ENCODE measurements around the gene C10orf71.

C10orf71 gene

GRCh38 chr10:49319206-49319605 lies 20.2 kb downstream of the C10orf71 start:
- 100% methylated on average over 1 of the region's 1 CpG for WGBS
- no peaks in the 10 kb centered on the region for H3K36me3 ChIP-seq (ENCODE audit: insufficient read depth, low read length)

GRCh38 chr10:49320191-49320590 lies 21.2 kb downstream of the C10orf71 start:
- H3K4me1 ChIP-seq (ENCODE audit: insufficient read depth, low read length) = no peaks in the 10 kb centered on the region
- H3K36me3 ChIP-seq (ENCODE audit: insufficient read depth, low read length) = no peaks in the 10 kb centered on the region
- no peaks in the 10 kb centered on the region for H3K9me3 ChIP-seq (ENCODE audit: insufficient read depth, low read depth, low read length)
- no peaks in the 10 kb centered on the region for H3K27me3 ChIP-seq (ENCODE audit: insufficient read depth, low read length)
- no peak overlapping the region for H3K27ac ChIP-seq (ENCODE audit: low read depth, low read length)
- 97% methylated on average over 2 of the region's 2 CpGs for whole genome bisulfite sequencing
- H3K9ac ChIP-seq (ENCODE audit: low read depth, low read length) = no peak overlapping the region
- H3K4me3 ChIP-seq (ENCODE audit: low read length) = no peak overlapping the region

More at GRCh38 chr10:49319206-49319605, 20.2 kb downstream of the C10orf71 start:
- H3K4me1 ChIP-seq (ENCODE audit: insufficient read depth, low read length) = no peaks in the 10 kb centered on the region
- no peak overlapping the region for H3K27ac ChIP-seq (ENCODE audit: low read depth, low read length)
- H3K27me3 ChIP-seq (ENCODE audit: insufficient read depth, low read length) = no peaks in the 10 kb centered on the region
- H3K4me3 ChIP-seq (ENCODE audit: low read length) = no peak overlapping the region
- H3K9ac ChIP-seq (ENCODE audit: low read depth, low read length) = no peak overlapping the region
- H3K9me3 ChIP-seq (ENCODE audit: insufficient read depth, low read depth, low read length) = no peaks in the 10 kb centered on the region

- Histone ChIP-seq H3K27me3 (ENCODE audit: insufficient read depth, low read length) (no peaks in the 10 kb centered on the region), H3K9ac (ENCODE audit: low read depth, low read length) (no peak overlapping the region)
- 79% methylated on average over 2 of the region's 3 CpGs for WGBS
Measured at GRCh38 chr10:49321021-49321420, 22.1 kb downstream of the C10orf71 start.

GRCh38 chr10:49322371-49323170 lies 23.6 kb downstream of the C10orf71 start:
- Histone ChIP-seq H3K36me3 (ENCODE audit: insufficient read depth, low read length) (no peaks in the 10 kb centered on the region), H3K27me3 (ENCODE audit: insufficient read depth, low read length) (no peaks in the 10 kb centered on the region), H3K4me1 (ENCODE audit: insufficient read depth, low read length) (no peaks in the 10 kb centered on the region), H3K9me3 (ENCODE audit: insufficient read depth, low read depth, low read length) (no peaks in the 10 kb centered on the region), H3K9ac (ENCODE audit: low read depth, low read length) (no peak overlapping the region), H3K27ac (ENCODE audit: low read depth, low read length) (no peak overlapping the region), H3K4me3 (ENCODE audit: low read length) (no peak overlapping the region)
- 94% methylated on average over 26 of the region's 26 CpGs for WGBS

More at GRCh38 chr10:49321021-49321420, 22.1 kb downstream of the C10orf71 start:
- Histone ChIP-seq H3K4me1 (ENCODE audit: insufficient read depth, low read length) (no peaks in the 10 kb centered on the region), H3K4me3 (ENCODE audit: low read length) (no peak overlapping the region), H3K36me3 (ENCODE audit: insufficient read depth, low read length) (no peaks in the 10 kb centered on the region), H3K9me3 (ENCODE audit: insufficient read depth, low read depth, low read length) (no peaks in the 10 kb centered on the region), H3K27ac (ENCODE audit: low read depth, low read length) (no peak overlapping the region)

GRCh38 chr10:49323171-49323895 lies 24.4 kb downstream of the C10orf71 start:
- no peaks in the 10 kb centered on the region for H3K36me3 ChIP-seq (ENCODE audit: insufficient read depth, low read length)
- no peak overlapping the region for H3K27ac ChIP-seq (ENCODE audit: low read depth, low read length)
- H3K9ac ChIP-seq (ENCODE audit: low read depth, low read length) = no peak overlapping the region
- H3K9me3 ChIP-seq (ENCODE audit: insufficient read depth, low read depth, low read length) = no peaks in the 10 kb centered on the region
- no peaks in the 10 kb centered on the region for H3K27me3 ChIP-seq (ENCODE audit: insufficient read depth, low read length)
- WGBS = 89% methylated on average over 7 of the region's 7 CpGs
- no peak overlapping the region for H3K4me3 ChIP-seq (ENCODE audit: low read length)
- 0 out of 2 replicates have a peak, but pooled peaks cover 5% of the 10 kb centered on the region for H3K4me1 ChIP-seq (ENCODE audit: insufficient read depth, low read length)

- H3K9ac ChIP-seq (ENCODE audit: low read depth, low read length) = no peak overlapping the region
- H3K27me3 ChIP-seq (ENCODE audit: insufficient read depth, low read length) = no peaks in the 10 kb centered on the region
- no peaks in the 10 kb centered on the region for H3K9me3 ChIP-seq (ENCODE audit: insufficient read depth, low read depth, low read length)
- no peak overlapping the region for H3K4me3 ChIP-seq (ENCODE audit: low read length)
- H3K36me3 ChIP-seq (ENCODE audit: insufficient read depth, low read length) = no peaks in the 10 kb centered on the region
- H3K27ac ChIP-seq (ENCODE audit: low read depth, low read length) = no peak overlapping the region
- 94% methylated on average over 9 of the region's 9 CpGs for WGBS
- H3K4me1 ChIP-seq (ENCODE audit: insufficient read depth, low read length) = 0 out of 2 replicates have a peak, but pooled peaks cover 5% of the 10 kb centered on the region
Measured at GRCh38 chr10:49323896-49324270, 24.9 kb downstream of the C10orf71 start.

- Histone ChIP-seq H3K9ac (ENCODE audit: low read depth, low read length) (no peak overlapping the region), H3K4me1 (ENCODE audit: insufficient read depth, low read length) (0 out of 2 replicates have a peak, but pooled peaks cover 5% of the 10 kb centered on the region), H3K36me3 (ENCODE audit: insufficient read depth, low read length) (no peaks in the 10 kb centered on the region), H3K27ac (ENCODE audit: low read depth, low read length) (no peak overlapping the region), H3K9me3 (ENCODE audit: insufficient read depth, low read depth, low read length) (no peaks in the 10 kb centered on the region), H3K27me3 (ENCODE audit: insufficient read depth, low read length) (no peaks in the 10 kb centered on the region), H3K4me3 (ENCODE audit: low read length) (no peak overlapping the region)
- WGBS = 68% methylated on average over 4 of the region's 4 CpGs
Measured at GRCh38 chr10:49324711-49325110, 25.7 kb downstream of the C10orf71 start.

- Histone ChIP-seq H3K4me3 (ENCODE audit: low read length) (no peak overlapping the region), H3K9me3 (ENCODE audit: insufficient read depth, low read depth, low read length) (no peaks in the 10 kb centered on the region), H3K36me3 (ENCODE audit: insufficient read depth, low read length) (no peaks in the 10 kb centered on the region), H3K27me3 (ENCODE audit: insufficient read depth, low read length) (no peaks in the 10 kb centered on the region), H3K9ac (ENCODE audit: low read depth, low read length) (no peak overlapping the region), H3K4me1 (ENCODE audit: insufficient read depth, low read length) (0 out of 2 replicates have a peak, but pooled peaks cover 5% of the 10 kb centered on the region), H3K27ac (ENCODE audit: low read depth, low read length) (no peak overlapping the region)
- 89% methylated on average over 20 of the region's 20 CpGs for WGBS
Measured at GRCh38 chr10:49325131-49325915, 26.4 kb downstream of the C10orf71 start.

GRCh38 chr10:49325916-49326783 lies 27.2 kb downstream of the C10orf71 start:
- Histone ChIP-seq H3K9ac (ENCODE audit: low read depth, low read length) (no peak overlapping the region), H3K27me3 (ENCODE audit: insufficient read depth, low read length) (no peaks in the 10 kb centered on the region), H3K9me3 (ENCODE audit: insufficient read depth, low read depth, low read length) (no peaks in the 10 kb centered on the region), H3K27ac (ENCODE audit: low read depth, low read length) (no peak overlapping the region), H3K36me3 (ENCODE audit: insufficient read depth, low read length) (no peaks in the 10 kb centered on the region), H3K4me1 (ENCODE audit: insufficient read depth, low read length) (0 out of 2 replicates have a peak, but pooled peaks cover 5% of the 10 kb centered on the region), H3K4me3 (ENCODE audit: low read length) (no peak overlapping the region)
- 93% methylated on average over 48 of the region's 48 CpGs for WGBS

- WGBS = 82% methylated on average over 8 of the region's 8 CpGs
- Histone ChIP-seq H3K4me1 (ENCODE audit: insufficient read depth, low read length) (0 out of 2 replicates have a peak, but pooled peaks cover 5% of the 10 kb centered on the region), H3K27me3 (ENCODE audit: insufficient read depth, low read length) (no peaks in the 10 kb centered on the region), H3K27ac (ENCODE audit: low read depth, low read length) (no peak overlapping the region), H3K9ac (ENCODE audit: low read depth, low read length) (no peak overlapping the region), H3K9me3 (ENCODE audit: insufficient read depth, low read depth, low read length) (no peaks in the 10 kb centered on the region), H3K4me3 (ENCODE audit: low read length) (no peak overlapping the region), H3K36me3 (ENCODE audit: insufficient read depth, low read length) (no peaks in the 10 kb centered on the region)
Measured at GRCh38 chr10:49327036-49327813, 28.3 kb downstream of the C10orf71 start.
